IMR-90 (cell line): ENCODE measurements around the gene ABHD2. TPM values are rescaled to one million over a fixed set of nuclear protein-coding genes. Genes with fewer than 3 reads are reported as not detected.

Source experiments
- ATAC-seq: fragments of 200-7000 bp; cut with Tn5 transposase; 2 replicates; pipeline ENCODE4 v1.9.1; 2020; ENCODE audit warnings: low read depth, mild to moderate bottlenecking, moderate library complexity
- BruUV-seq: library from RNA; stranded (reverse); fragments of 400-500 nt; replicated peaks from 2 replicates; lab custom pipeline; 2021; lab: Mats Ljungman, UMichigan
- CTCF ChIA-PET: fragments of 300-600 bp; formaldehyde crosslinking; extraction: SDS; loops from one replicate; lab custom pipeline; 2021; ENCODE audit warnings: antibody characterized with exemption; lab: Yijun Ruan, JAX
- POLR2A ChIA-PET: fragments of 300-600 bp; sonication (Branson Sonifier 250); formaldehyde crosslinking; loops from one replicate; lab custom pipeline; 2022; ENCODE audit warnings: antibody characterized with exemption; ENCODE audit not compliant: unreplicated experiment; lab: Charles Lee
- DNase-seq: peaks from one replicate; pipeline ENCODE4 v3.0.0; 2013
- H2AFZ ChIP-seq: replicated peaks from 2 replicates; pipeline ENCODE3; 2013; ENCODE audit warnings: low read length, mild to moderate bottlenecking; ENCODE audit not compliant: poor library complexity
- H2AK5ac ChIP-seq: 2 replicates; pipeline ENCODE4 v1.6.1; 2013; ENCODE audit warnings: low read depth, low read length, inconsistent platforms
- H2AK9ac ChIP-seq: replicated peaks from 2 replicates; pipeline ENCODE3; 2013; ENCODE audit warnings: mild to moderate bottlenecking, low read depth, low read length, moderate library complexity; ENCODE audit not compliant: poor library complexity
- H2BK120ac ChIP-seq: 2 replicates; pipeline ENCODE4 v1.6.1; 2013; ENCODE audit warnings: low read depth, low read length, inconsistent platforms
- H2BK15ac ChIP-seq: 3 replicates; pipeline ENCODE4 v1.6.1; 2013; ENCODE audit warnings: low read depth, low read length, inconsistent platforms
- H2BK20ac ChIP-seq: 2 replicates; pipeline ENCODE4 v1.6.1; 2013; ENCODE audit warnings: low read depth, mild to moderate bottlenecking, inconsistent platforms, low read length, moderate library complexity
- H2BK5ac ChIP-seq: 2 replicates; pipeline ENCODE4 v1.6.1; 2013; ENCODE audit warnings: mild to moderate bottlenecking, low read depth, low read length, inconsistent platforms; ENCODE audit not compliant: poor library complexity, severe bottlenecking
- H3K14ac ChIP-seq: replicated peaks from 2 replicates; pipeline ENCODE4 v1.6.1; 2013; ENCODE audit warnings: low read depth, low read length, inconsistent platforms
- H3K18ac ChIP-seq: 2 replicates; pipeline ENCODE4 v1.6.1; 2013; ENCODE audit warnings: low read depth, low read length, control low read depth
- H3K23ac ChIP-seq: 2 replicates; pipeline ENCODE4 v1.6.1; 2013; ENCODE audit warnings: low read depth, low read length, inconsistent platforms
- H3K27ac ChIP-seq: 2 replicates; pipeline ENCODE4 v1.5.1; 2013; ENCODE audit warnings: mild to moderate bottlenecking, control low read depth, low read length; ENCODE audit not compliant: insufficient read depth
- H3K27me3 ChIP-seq: 2 replicates; pipeline ENCODE4 v1.6.1; 2013; ENCODE audit warnings: low read length; ENCODE audit not compliant: control insufficient read depth, insufficient read depth
- H3K36me3 ChIP-seq: 2 replicates; pipeline ENCODE4 v1.6.1; 2013; ENCODE audit warnings: low read length, mixed read lengths; ENCODE audit not compliant: control insufficient read depth, insufficient read depth
- H3K4ac ChIP-seq: 2 replicates; pipeline ENCODE4 v1.6.1; 2013; ENCODE audit warnings: low read depth, low read length, inconsistent platforms
- H3K4me1 ChIP-seq: 2 replicates; pipeline ENCODE4 v1.6.1; 2013; ENCODE audit warnings: low read length, mixed read lengths; ENCODE audit not compliant: control insufficient read depth, insufficient read depth
- H3K4me2 ChIP-seq: 2 replicates; pipeline ENCODE4 v1.6.1; 2013; ENCODE audit warnings: low read depth, mild to moderate bottlenecking, control low read depth, low read length, moderate library complexity
- H3K4me3 ChIP-seq: 2 replicates; pipeline ENCODE4 v1.5.1; 2013; ENCODE audit warnings: low read depth, mild to moderate bottlenecking, control low read depth, low read length, moderate library complexity; ENCODE audit not compliant: insufficient read depth
- H3K56ac ChIP-seq: 2 replicates; pipeline ENCODE4 v1.6.1; 2013; ENCODE audit warnings: low read length, inconsistent platforms; ENCODE audit not compliant: insufficient read depth; ENCODE audit errors: extremely low read depth
- H3K79me1 ChIP-seq, 2 experiments: 2 replicates each; pipeline ENCODE4 v1.6.1; 2013; ENCODE audit warnings: low read length in 2 of 2, inconsistent platforms in 1 of 2, low read depth in 1 of 2
- H3K9ac ChIP-seq: 2 replicates; pipeline ENCODE4 v1.6.1; 2013; ENCODE audit warnings: low read depth, low read length, control low read depth
- H3K9me1 ChIP-seq: 2 replicates; pipeline ENCODE4 v1.6.1; 2013; ENCODE audit warnings: low read length, inconsistent platforms; ENCODE audit not compliant: insufficient read depth
- H3K9me3 ChIP-seq: 2 replicates; pipeline ENCODE4 v1.6.1; 2013; ENCODE audit warnings: low read length; ENCODE audit not compliant: control insufficient read depth, insufficient read depth
- H4K20me1 ChIP-seq: 2 replicates; pipeline ENCODE4 v1.6.1; 2013; ENCODE audit warnings: low read length, inconsistent platforms; ENCODE audit not compliant: insufficient read depth
- H4K5ac ChIP-seq: 2 replicates; pipeline ENCODE4 v1.6.1; 2013; ENCODE audit warnings: mild to moderate bottlenecking, low read depth, low read length, control low read depth
- H4K8ac ChIP-seq, 2 experiments: 2 replicates each; pipeline ENCODE4 v1.6.1; 2013; ENCODE audit warnings: low read depth in 2 of 2, low read length in 2 of 2, control low read depth in 1 of 2, inconsistent platforms in 1 of 2
- H4K91ac ChIP-seq: 2 replicates; pipeline ENCODE4 v1.6.1; 2013; ENCODE audit warnings: low read depth, low read length, inconsistent platforms; ENCODE audit not compliant: insufficient read depth
- BHLHE40 ChIP-seq: fragments of 150-350 bp; IDR thresholded peaks from 2 replicates; pipeline ENCODE4 v1.6.1; 2016; ENCODE audit warnings: mild to moderate bottlenecking, low read depth, low read length
- CEBPB ChIP-seq: IDR thresholded peaks from 2 replicates; pipeline ENCODE4 v1.6.1; 2012; ENCODE audit warnings: low read depth, low read length, improper control_type of control experiment
- CHD1 ChIP-seq: IDR thresholded peaks from 2 replicates; pipeline ENCODE4 v1.6.1; 2012; ENCODE audit warnings: low read depth, low read length, improper control_type of control experiment
- FOS ChIP-seq: fragments of 150-350 bp; IDR thresholded peaks from 2 replicates; pipeline ENCODE4 v1.6.1; 2016; ENCODE audit warnings: low read depth, low read length
- MAZ ChIP-seq: IDR thresholded peaks from 2 replicates; pipeline ENCODE4 v1.6.1; 2012; ENCODE audit warnings: low read depth, mild to moderate bottlenecking, low read length, improper control_type of control experiment, moderate library complexity, borderline replicate concordance
- MXI1 ChIP-seq: IDR thresholded peaks from 2 replicates; pipeline ENCODE4 v1.6.1; 2012; ENCODE audit warnings: low read depth, mild to moderate bottlenecking, low read length, moderate library complexity, borderline replicate concordance
- NFE2L2 ChIP-seq: fragments of 150-350 bp; IDR thresholded peaks from 2 replicates; pipeline ENCODE4 v1.6.1; 2016; ENCODE audit warnings: low read depth, mild to moderate bottlenecking, low read length
- POLR2A ChIP-seq: IDR thresholded peaks from 2 replicates; pipeline ENCODE4 v1.6.1; 2012; ENCODE audit warnings: mild to moderate bottlenecking, low read depth, low read length
- RCOR1 ChIP-seq: IDR thresholded peaks from 2 replicates; pipeline ENCODE4 v1.6.1; 2012; ENCODE audit warnings: mild to moderate bottlenecking, low read length, improper control_type of control experiment; ENCODE audit not compliant: insufficient replicate concordance
- SMC3 ChIP-seq: fragments of 150-350 bp; IDR thresholded peaks from 2 replicates; pipeline ENCODE4 v1.6.1; 2016; ENCODE audit warnings: low read depth, mild to moderate bottlenecking, antibody characterized with exemption, low read length, moderate library complexity
- WGBS, 2 experiments: methylation state at CpG; one replicate each; pipeline versions ENCODE4 v1.1.5 to v1.1.7; 2013; ENCODE audit warnings: missing lambda C conversion rate in 2 of 2; ENCODE audit not compliant: insufficient read length in 1 of 2; ENCODE audit errors: extremely low coverage in 2 of 2; 5-methylcytosine and 5-hydroxymethylcytosine counted together
- dilution Hi-C: fragments of 300-500 bp; cut with HindIII; formaldehyde crosslinking; loops from one replicate; pipeline ENCODE4 v1.14.3; 2018; ENCODE audit warnings: low sequenced_read_pairs; ENCODE audit not compliant: unreplicated experiment
- in situ Hi-C: fragments of 300-500 bp; cut with MboI; formaldehyde crosslinking; loops from 3 replicates; pipeline ENCODE4 v1.14.3; 2019; ENCODE audit warnings: low sequenced_read_pairs, inconsistent platforms, mixed read lengths
- intact Hi-C: fragments of 100-400 bp; cut with micrococcal nuclease; formaldehyde crosslinking; loops from 2 replicates; pipeline ENCODE4 v1.10.0; 2022
- polyA plus RNA-seq, 3 experiments: library from polyadenylated mRNA; depleted of rRNA; stranded (reverse); fragments of >200 nt; gene quantifications; 2 replicates each; pipeline ENCODE4 v1.2.3, GENCODE V29; 2012; ENCODE audit warnings: low replicate concordance in 1 of 3
- total RNA-seq: library from RNA; depleted of rRNA; stranded (reverse); fragments of >200 nt; gene quantifications from 2 replicates; pipeline ENCODE4 v1.2.3, GENCODE V29; 2012

The ABHD2 gene
- total and polyA plus RNA-seq, 2 of the 4 experiments (the other 2 are of a cell fraction), result 31.2 to 62.9 TPM

- Histone ChIP-seq H3K9ac (no peak overlapping the region), H4K8ac (no peak overlapping the region), H3K27ac (no peak overlapping the region), H2BK120ac (no peak overlapping the region), H2BK20ac (no peak overlapping the region; the same call in 1 of the 2 replicates), H2BK5ac (no peak overlapping the region), H3K4ac (peak overlapping the region; percentile 16; the same call in 1 of the 2 replicates), H3K4me3 (no peak overlapping the region), H4K5ac (no peak overlapping the region), H3K4me2 (no peak overlapping the region), H3K36me3 (peaks cover 10% of the 10 kb centered on the region), H2BK15ac (no peak overlapping the region), H2AK9ac (no peak overlapping the region), H3K9me3 (no peaks in the 10 kb centered on the region), H3K9me1 (peaks cover 21% of the 10 kb centered on the region), H3K23ac (no peak overlapping the region), H4K20me1 (no peaks in the 10 kb centered on the region), H3K14ac (no peak overlapping the region), H4K91ac (no peak overlapping the region), H3K4me1 (peaks cover 14% of the 10 kb centered on the region), H3K18ac (no peak overlapping the region), H3K56ac (no peak overlapping the region), H2AFZ (no peak overlapping the region), H3K79me1 (peaks cover 48 to 68% of the 10 kb centered on the region in 2 experiments; a peak in 3 of 4 replicates), H3K27me3 (no peaks in the 10 kb centered on the region), H2AK5ac (no peak overlapping the region)
- POLR2A ChIA-PET, result no interaction called here
- dilution Hi-C loops, result no loop called here
- in situ Hi-C loops, result no loop called here
- intact Hi-C loops, result no loop called here
- no peak for DNase-seq
- no peak for TF ChIP-seq MAZ
- TF ChIP-seq BHLHE40, result no peak
- TF ChIP-seq POLR2A, result no peak
- TF ChIP-seq CEBPB, result no peak
- no peak for TF ChIP-seq RCOR1
- TF ChIP-seq SMC3, result no peak
- TF ChIP-seq FOS, result no peak
- no peak for TF ChIP-seq CHD1
- no peak for TF ChIP-seq NFE2L2
- TF ChIP-seq MXI1, result no peak
- no CpG with 5 or more reads among the region's 7 CpGs for WGBS, 2 experiments
- no peak for ATAC-seq
- no TSS peak for BruUV-seq
- CTCF ChIA-PET, result interaction anchor here (1.0 to 1.9 kb wide), 3 partner anchors 16 to 65 kb away, joined by 3 to 4 read pairs (median 3); no protein-coding TSS in a partner anchor
Measured at GRCh38 chr15:89113296-89114024, 25.2 kb downstream of the ABHD2 start.
